ENCODE results near the gene SGCA. TPM values are rescaled to one million over a fixed set of nuclear protein-coding genes. Genes with fewer than 3 reads are reported as not detected.

SGCA gene
- total RNA-seq, 1 donor from 2014 or later: 137 TPM

DNA sequence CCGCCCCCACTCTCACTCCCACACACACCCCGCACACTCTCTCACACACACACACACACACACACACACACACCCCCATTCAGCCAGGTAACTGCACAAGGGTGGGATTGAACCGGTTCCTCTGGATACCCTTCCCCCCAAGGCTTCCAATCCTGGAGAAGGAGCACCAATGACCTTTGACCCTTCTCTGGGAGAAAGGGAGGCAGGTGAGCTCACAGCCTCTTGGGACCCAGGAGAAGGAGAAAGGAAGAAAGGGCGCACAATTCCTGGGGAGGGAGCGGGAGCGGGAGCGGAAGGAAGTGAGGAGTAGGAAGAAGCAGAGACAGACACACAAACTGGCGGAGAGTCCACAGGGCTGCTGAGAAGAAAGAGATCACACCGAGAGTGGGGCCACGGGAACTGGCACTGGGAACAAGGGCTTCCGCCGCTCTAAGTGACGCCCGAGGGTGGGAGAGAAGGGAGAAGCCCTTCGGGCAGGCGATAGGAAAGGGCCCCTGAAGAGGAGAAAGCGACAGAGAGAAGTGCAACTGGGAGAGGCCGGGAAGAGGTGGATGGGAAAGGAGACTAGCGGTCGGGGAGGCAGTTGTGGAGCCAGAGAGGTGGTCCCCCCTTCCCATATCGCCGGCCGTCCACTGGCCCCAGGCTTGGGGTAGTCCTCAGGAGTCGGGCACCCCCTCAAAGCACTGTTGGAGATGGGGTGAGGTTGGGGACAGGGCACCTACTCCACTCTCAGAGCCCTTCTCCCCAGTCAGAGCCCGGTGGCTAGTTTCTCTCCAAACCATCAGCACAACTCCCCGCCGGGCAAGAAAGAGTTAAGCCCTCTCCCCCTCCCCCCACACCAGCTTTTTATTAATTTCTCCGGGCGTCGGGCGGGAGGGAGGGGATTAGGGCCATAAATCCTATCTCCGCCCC, 37.1 kb upstream of the SGCA start:
- TF ChIP-seq, protein P1, sequence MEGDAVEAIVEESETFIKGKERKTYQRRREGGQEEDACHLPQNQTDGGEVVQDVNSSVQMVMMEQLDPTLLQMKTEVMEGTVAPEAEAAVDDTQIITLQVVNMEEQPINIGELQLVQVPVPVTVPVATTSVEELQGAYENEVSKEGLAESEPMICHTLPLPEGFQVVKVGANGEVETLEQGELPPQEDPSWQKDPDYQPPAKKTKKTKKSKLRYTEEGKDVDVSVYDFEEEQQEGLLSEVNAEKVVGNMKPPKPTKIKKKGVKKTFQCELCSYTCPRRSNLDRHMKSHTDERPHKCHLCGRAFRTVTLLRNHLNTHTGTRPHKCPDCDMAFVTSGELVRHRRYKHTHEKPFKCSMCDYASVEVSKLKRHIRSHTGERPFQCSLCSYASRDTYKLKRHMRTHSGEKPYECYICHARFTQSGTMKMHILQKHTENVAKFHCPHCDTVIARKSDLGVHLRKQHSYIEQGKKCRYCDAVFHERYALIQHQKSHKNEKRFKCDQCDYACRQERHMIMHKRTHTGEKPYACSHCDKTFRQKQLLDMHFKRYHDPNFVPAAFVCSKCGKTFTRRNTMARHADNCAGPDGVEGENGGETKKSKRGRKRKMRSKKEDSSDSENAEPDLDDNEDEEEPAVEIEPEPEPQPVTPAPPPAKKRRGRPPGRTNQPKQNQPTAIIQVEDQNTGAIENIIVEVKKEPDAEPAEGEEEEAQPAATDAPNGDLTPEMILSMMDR (IDR thresholded peaks at IDR 0.05; ENCODE audit: borderline replicate concordance): no peak
- H3K9me3 ChIP-seq (replicated peaks): no peaks in the 10 kb centered on the region
- no peaks in the 10 kb centered on the region for H3K36me3 ChIP-seq
- peak overlapping the region; percentile 66 for H3K4me3 ChIP-seq
- peaks cover 11% of the 10 kb centered on the region for H3K27me3 ChIP-seq (ENCODE audit: low read depth)
- H3K4me1 ChIP-seq: peaks cover 50% of the 10 kb centered on the region
- DNase-seq: no peak
- H3K27ac ChIP-seq (replicated peaks): peak overlapping the region; percentile 16
- intact Hi-C loops (cut with micrococcal nuclease): no loop called here

DNA sequence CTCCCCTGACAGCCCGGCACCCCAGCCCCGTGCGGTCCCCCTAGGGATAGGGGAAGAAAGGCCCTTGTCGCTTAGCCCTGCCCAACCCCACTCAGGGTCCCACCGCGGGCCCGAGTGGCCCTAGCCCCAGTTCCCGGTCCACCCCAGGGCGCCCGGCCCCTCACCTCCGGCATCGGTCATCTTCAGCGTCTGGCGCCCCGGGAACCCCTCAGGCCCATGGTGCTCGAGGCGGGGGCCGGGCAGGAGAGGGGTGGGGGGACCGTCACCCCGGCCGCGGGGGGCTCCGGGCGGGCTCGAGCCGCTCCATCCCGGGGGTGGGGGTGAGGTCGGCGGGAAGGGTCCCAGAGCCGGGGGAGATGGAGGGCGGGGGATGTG, 36.5 kb upstream of the SGCA start:
- H3K4me1 ChIP-seq: peaks cover 51% of the 10 kb centered on the region

DNA sequence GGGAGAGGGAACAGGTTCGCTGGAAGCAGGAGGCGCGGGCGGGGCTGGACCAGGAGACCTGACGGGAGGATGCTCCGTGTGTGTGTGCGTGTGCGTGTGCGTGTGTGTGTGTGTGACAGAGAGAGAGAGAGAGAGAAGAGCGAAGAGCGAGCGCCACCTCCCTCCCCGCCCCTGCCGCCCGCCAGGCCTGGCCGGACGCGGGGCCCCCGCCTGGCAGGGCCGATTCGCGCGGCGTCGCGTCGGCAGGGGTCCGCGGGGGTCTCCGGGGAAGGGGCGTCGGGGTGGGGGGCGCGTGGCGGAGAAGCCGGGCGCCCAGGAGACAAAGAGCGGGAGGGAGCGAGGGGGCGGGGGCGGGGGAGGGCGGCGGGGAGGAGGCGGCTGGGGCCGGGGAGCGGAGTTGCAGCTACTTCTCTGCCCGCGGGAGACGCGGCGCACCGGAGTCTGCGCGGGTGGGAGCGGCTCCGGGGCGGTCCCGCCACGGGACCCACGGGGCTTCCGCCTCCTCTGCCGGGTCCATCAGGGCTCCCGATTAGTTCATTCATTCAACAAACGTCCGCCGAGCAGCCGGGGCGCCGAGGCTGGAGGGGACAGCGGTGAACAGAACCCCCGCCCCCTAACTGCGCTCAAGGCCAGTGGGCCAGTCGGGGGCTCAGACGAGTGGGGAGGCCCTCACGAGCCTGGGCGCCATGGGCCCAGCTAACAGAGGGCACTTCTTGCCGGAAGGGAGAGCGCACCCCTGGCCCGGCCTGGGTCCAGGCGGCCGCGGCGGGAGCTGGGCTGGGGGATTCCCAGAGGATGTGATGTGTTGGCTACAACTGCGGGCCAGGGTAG, 35.9 kb upstream of the SGCA start, which contains the start of gene SAMD14:
TSS of gene SAMD14 (minus strand) at position 433 of the 831 bp plus-strand sequence. CDS start 5,201 bp downstream, outside the sequence.
- Histone ChIP-seq H3K4me3 (peak within 1 kb of the TSS; percentile 66), H3K36me3 (peaks cover 9% of the 10 kb centered on the region), H3K27me3 (ENCODE audit: low read depth) (peaks cover 11% of the 10 kb centered on the region), H3K9me3 (replicated peaks) (no peaks in the 10 kb centered on the region), H3K27ac (replicated peaks) (no peak within 1 kb of the TSS), H3K4me1 (peaks cover 56% of the 10 kb centered on the region)
- TF ChIP-seq, protein P1 (IDR thresholded peaks at IDR 0.05; ENCODE audit: borderline replicate concordance): no peak
- intact Hi-C loops (cut with micrococcal nuclease): no loop called here
- DNase-seq: no peak

More for the DNA sequence above, 36.5 kb upstream of the SGCA start:
- Histone ChIP-seq H3K4me3 (peak overlapping the region; percentile 66), H3K9me3 (replicated peaks) (no peaks in the 10 kb centered on the region), H3K27ac (replicated peaks) (no peak overlapping the region), H3K36me3 (peaks cover 3% of the 10 kb centered on the region), H3K27me3 (ENCODE audit: low read depth) (peaks cover 11% of the 10 kb centered on the region)
- intact Hi-C loops (cut with micrococcal nuclease): no loop called here
- TF ChIP-seq, protein P1 (IDR thresholded peaks at IDR 0.05; ENCODE audit: borderline replicate concordance): no peak
- no peak for DNase-seq

DNA sequence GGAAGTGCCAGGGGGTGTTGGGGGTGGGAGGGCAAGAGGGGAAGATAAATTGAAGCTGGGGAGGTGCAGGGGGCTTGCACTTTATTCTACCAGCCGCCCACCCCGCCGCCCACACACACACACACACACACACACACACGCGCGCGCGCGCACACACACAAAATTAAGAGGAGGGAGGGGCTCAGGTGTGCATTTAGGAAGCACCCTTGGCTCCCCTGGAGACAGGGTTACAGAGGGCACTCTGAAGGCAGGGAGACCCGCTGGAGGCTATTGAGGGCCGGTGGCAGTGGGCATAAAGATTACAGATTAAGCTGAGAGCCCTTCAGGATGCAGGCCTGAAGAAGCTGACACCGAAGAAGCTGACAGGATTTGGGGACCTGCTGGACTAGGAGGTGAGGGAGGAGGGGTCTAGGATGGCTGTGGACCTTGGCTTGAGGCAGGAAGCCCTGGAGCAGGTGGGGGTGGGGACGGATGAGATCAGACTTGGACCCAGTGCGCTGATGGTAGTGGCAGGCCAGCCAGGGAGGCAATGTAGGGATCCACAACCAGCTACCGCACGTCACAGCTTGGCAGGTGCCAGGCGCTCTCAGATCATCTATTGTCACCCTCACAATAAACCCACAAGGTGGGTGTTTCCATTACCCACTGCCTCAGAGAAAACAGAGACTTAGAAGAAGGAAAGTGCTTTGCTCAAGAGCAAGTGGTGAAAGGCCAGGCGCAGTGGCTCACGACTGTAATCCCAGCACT, 35.1 kb upstream of the SGCA start:
- peak overlapping the region; percentile 66 for H3K4me3 ChIP-seq
- intact Hi-C loops (cut with micrococcal nuclease): no loop called here
- no peak for DNase-seq
- peaks cover 56% of the 10 kb centered on the region for H3K4me1 ChIP-seq
- TF ChIP-seq, protein P1 (IDR thresholded peaks at IDR 0.05; ENCODE audit: borderline replicate concordance): no peak
- peaks cover 11% of the 10 kb centered on the region for H3K27me3 ChIP-seq (ENCODE audit: low read depth)
- peaks cover 17% of the 10 kb centered on the region for H3K36me3 ChIP-seq
- no peak overlapping the region for H3K27ac ChIP-seq (replicated peaks)
- H3K9me3 ChIP-seq (replicated peaks): no peaks in the 10 kb centered on the region
